CD14-positive monocyte (primary cell): ENCODE measurements around the gene LRP1B. TPM values are rescaled to one million over a fixed set of nuclear protein-coding genes. Genes with fewer than 3 reads are reported as not detected.

Source experiments
- DNase-seq, 3 donors: peaks; one replicate each; pipeline ENCODE4 v3.0.0-alpha.2; 2011 to 2022
- H2AFZ ChIP-seq: 2 replicates; pipeline ENCODE4 v1.6.0; 2012; ENCODE audit warnings: mild to moderate bottlenecking, low read depth, low read length, inconsistent platforms; ENCODE audit not compliant: insufficient read depth, poor library complexity, severe bottlenecking
- H3K27ac ChIP-seq, 2 donors: 1 replicate in 1 of 2; 2 replicates in 1 of 2; pipeline ENCODE4 v1.5.1; 2012 to 2013; ENCODE audit warnings: low read length in 2 of 2, control low read depth in 1 of 2, inconsistent platforms in 1 of 2, low read depth in 1 of 2, mild to moderate bottlenecking in 1 of 2
- H3K27me3 ChIP-seq, 2 donors: one replicate each; pipeline versions ENCODE4 v1.6.0 to v1.6.1; 2011 to 2013; ENCODE audit warnings: low read length in 2 of 2; ENCODE audit not compliant: control insufficient read depth in 2 of 2, insufficient read depth in 2 of 2
- H3K36me3 ChIP-seq, 2 donors: replicated peaks in 1 of 2; 1 replicate in 1 of 2; 2 replicates in 1 of 2; pipeline versions ENCODE4 v1.5.1 to v1.6.1; 2012 to 2013; ENCODE audit warnings: low read length in 2 of 2, control low read depth in 1 of 2, inconsistent platforms in 1 of 2, mild to moderate bottlenecking in 1 of 2; ENCODE audit not compliant: insufficient read depth in 2 of 2, control insufficient read depth in 1 of 2
- H3K4me1 ChIP-seq, 2 donors: 1 replicate in 1 of 2; 2 replicates in 1 of 2; pipeline versions ENCODE4 v1.5.1 to v1.6.1; 2012 to 2013; ENCODE audit warnings: low read length in 2 of 2, control low read depth in 1 of 2, inconsistent platforms in 1 of 2, mild to moderate bottlenecking in 1 of 2, moderate library complexity in 1 of 2; ENCODE audit not compliant: insufficient read depth in 2 of 2, control insufficient read depth in 1 of 2
- H3K4me2 ChIP-seq: replicated peaks from 2 replicates; pipeline ENCODE3; 2012; ENCODE audit warnings: low read length, moderate library complexity, mild to moderate bottlenecking; ENCODE audit not compliant: poor library complexity, severe bottlenecking; ENCODE audit errors: extremely low read depth
- H3K4me3 ChIP-seq, 3 experiments: fragments of 200-600 bp in 1 of 3; sonication (generic) in 1 of 3; replicated peaks in 1 of 3; 1 replicate in 2 of 3; 2 replicates in 1 of 3; pipeline ENCODE4 v1.5.1; 2011 to 2013; ENCODE audit warnings: low read length in 3 of 3, mild to moderate bottlenecking in 3 of 3, control low read depth in 2 of 3, low read depth in 2 of 3, inconsistent platforms in 1 of 3, moderate library complexity in 1 of 3
- H3K79me2 ChIP-seq: 2 replicates; pipeline ENCODE4 v1.6.0; 2012; ENCODE audit warnings: mild to moderate bottlenecking, control low read depth, inconsistent platforms, low read length, moderate library complexity; ENCODE audit not compliant: insufficient read depth
- H3K9ac ChIP-seq: 2 replicates; pipeline ENCODE4 v1.6.0; 2017; ENCODE audit warnings: low read length, mild to moderate bottlenecking; ENCODE audit not compliant: insufficient read depth, poor library complexity, severe bottlenecking
- H3K9me3 ChIP-seq, 2 donors: replicated peaks in 1 of 2; 1 replicate in 1 of 2; 2 replicates in 1 of 2; pipeline versions ENCODE4 v1.5.1 to v1.6.1; 2012 to 2013; ENCODE audit warnings: low read length in 2 of 2, control low read depth in 1 of 2; ENCODE audit not compliant: control insufficient read depth in 1 of 2, insufficient read depth in 1 of 2
- H4K20me1 ChIP-seq: 2 replicates; pipeline ENCODE4 v1.6.0; 2012; ENCODE audit warnings: mild to moderate bottlenecking, low read length, control low read depth, moderate library complexity; ENCODE audit not compliant: insufficient read depth
- H3K27ac Mint-ChIP-seq, 7 donors: one replicate each; pipeline ENCODE4 v1.8.0; 2020; ENCODE audit warnings: mild to moderate bottlenecking in 7 of 7, mixed read lengths in 7 of 7, moderate library complexity in 6 of 7, inconsistent platforms in 2 of 7
- H3K27me3 Mint-ChIP-seq, 3 donors: one replicate each; pipeline ENCODE4 v1.8.0; 2021 to 2022; ENCODE audit warnings: low read depth in 3 of 3, mild to moderate bottlenecking in 3 of 3, mixed read lengths in 3 of 3, moderate library complexity in 3 of 3, inconsistent platforms in 1 of 3
- H3K36me3 Mint-ChIP-seq, 2 donors: one replicate each; pipeline ENCODE4 v1.8.0; 2020; ENCODE audit warnings: mixed read lengths in 2 of 2, inconsistent platforms in 1 of 2, mild to moderate bottlenecking in 1 of 2
- H3K4me1 Mint-ChIP-seq: one replicate; pipeline ENCODE4 v1.8.0; 2020; ENCODE audit warnings: mild to moderate bottlenecking, mixed read lengths
- H3K4me3 Mint-ChIP-seq, 2 donors: one replicate each; pipeline ENCODE4 v1.8.0; 2020; ENCODE audit warnings: mild to moderate bottlenecking in 2 of 2, mixed read lengths in 2 of 2, moderate library complexity in 1 of 2
- H3K9me3 Mint-ChIP-seq, 7 donors: one replicate each; pipeline ENCODE4 v1.8.0; 2020 to 2022; ENCODE audit warnings: mixed read lengths in 7 of 7, mild to moderate bottlenecking in 6 of 7, moderate library complexity in 6 of 7, inconsistent platforms in 2 of 7
- CTCF ChIP-seq: fragments of 200-600 bp; IDR thresholded peaks from one replicate; pipeline ENCODE4 v1.8.0; 2022; ENCODE audit warnings: antibody characterized with exemption, mild to moderate bottlenecking
- intact Hi-C, 2 donors: fragments of 100-400 bp; cut with micrococcal nuclease; formaldehyde crosslinking; loops; one replicate each; pipeline versions ENCODE4 v1.15.0 to v1.15.1; 2023
- polyA plus RNA-seq, 3 donors: library from polyadenylated mRNA; depleted of rRNA in 1 of 3; unstranded in 2 of 3; stranded (reverse) in 1 of 3; fragments of 300-500 nt in 2 of 3; fragments of >200 nt in 1 of 3; fragmentation: Illumina TruSeq in 2 of 3; gene quantifications; 1 replicate in 2 of 3; 2 replicates in 1 of 3; pipeline ENCODE4 v1.2.3, GENCODE V29; 2012 to 2021

Gene LRP1B
- polyA plus RNA-seq, 3 donors: not detected

GRCh38 chr2:140998017-140998416, 1132.8 kb downstream of the LRP1B start:
- Histone ChIP-seq H3K4me1 (no peaks in the 10 kb centered on the region), H3K79me2 (no peaks in the 10 kb centered on the region), H3K36me3 (no peaks in the 10 kb centered on the region), H4K20me1 (no peaks in the 10 kb centered on the region), H3K9me3 (no peaks in the 10 kb centered on the region), H3K27ac (no peak overlapping the region), H3K4me2 (no peak overlapping the region), H3K9ac (no peak overlapping the region), H2AFZ (no peak overlapping the region), H3K4me3 (no peak overlapping the region), H3K27me3 (no peaks in the 10 kb centered on the region)
- Mint-ChIP-seq H3K4me1 (no peaks in the 10 kb centered on the region), H3K27me3 (no peaks in the 10 kb centered on the region), H3K9me3 (peaks cover 0 to 6% (median 4%) of the 10 kb centered on the region in 7 donors), H3K27ac (no peak overlapping the region), H3K36me3 (no peaks in the 10 kb centered on the region), H3K4me3 (no peak overlapping the region)
- DNase-seq: no peak
- TF ChIP-seq CTCF: no peak
- intact Hi-C loops: no loop called here

- no peak overlapping the region for H3K4me2 ChIP-seq
- no peak for DNase-seq
- no peak overlapping the region for H3K27ac ChIP-seq
- Mint-ChIP-seq H3K4me3 (no peak overlapping the region), H3K36me3 (no peaks in the 10 kb centered on the region), H3K27ac (no peak overlapping the region), H3K9me3 (peaks cover 0 to 2% (median 0%) of the 10 kb centered on the region in 7 donors), H3K27me3 (no peaks in the 10 kb centered on the region), H3K4me1 (no peaks in the 10 kb centered on the region)
- H3K4me3 ChIP-seq: no peak overlapping the region
- no peaks in the 10 kb centered on the region for H3K79me2 ChIP-seq
- no peak overlapping the region for H3K9ac ChIP-seq
- no peaks in the 10 kb centered on the region for H3K27me3 ChIP-seq
- no peaks in the 10 kb centered on the region for H3K36me3 ChIP-seq
- H3K4me1 ChIP-seq: no peaks in the 10 kb centered on the region
- H4K20me1 ChIP-seq: no peaks in the 10 kb centered on the region
- intact Hi-C loops: no loop called here
- no peak for TF ChIP-seq CTCF
- H3K9me3 ChIP-seq: no peaks in the 10 kb centered on the region
- no peak overlapping the region for H2AFZ ChIP-seq
Observed at GRCh38 chr2:140994856-140995255, 1136.0 kb downstream of the LRP1B start.
